ENCODE results near the gene TRPM6.

Gene TRPM6

GRCh38 chr9:74765481-74765971 is 122.2 kb downstream of the TRPM6 start:
- no peak for DNase-seq
- H3K4me2 ChIP-seq (ENCODE audit: low read length, poor library complexity, severe bottlenecking): no peak overlapping the region
- no peak overlapping the region for H3K14ac ChIP-seq (ENCODE audit: low read length in 2 of 2)
- H2BK12ac ChIP-seq (ENCODE audit: low read length in 2 of 2): no peak overlapping the region
- H3K9me3 ChIP-seq (ENCODE audit: control insufficient read depth, low read length): no peaks in the 10 kb centered on the region
- no peak overlapping the region for H2AFZ ChIP-seq (ENCODE audit: low read depth, low read length)
- H3K4me3 ChIP-seq (ENCODE audit: insufficient read depth in 1 of 2, low read depth in 1 of 2, low read length in 2 of 2): no peak overlapping the region
- H3K23ac ChIP-seq (ENCODE audit: low read length in 2 of 2): no peak overlapping the region
- no peak overlapping the region for H3K4ac ChIP-seq (ENCODE audit: low read depth in 1 of 2, low read length in 2 of 2)
- no peak overlapping the region for H4K91ac ChIP-seq (ENCODE audit: low read length)
- no peak overlapping the region for H2AK5ac ChIP-seq (ENCODE audit: low read length, severe bottlenecking)
- H3K4me1 ChIP-seq (ENCODE audit: control insufficient read depth, insufficient read depth, low read depth, low read length): no peaks in the 10 kb centered on the region
- no peaks in the 10 kb centered on the region for H3K36me3 ChIP-seq (ENCODE audit: control insufficient read depth in 1 of 2, insufficient read depth in 2 of 2, low read depth in 1 of 2, low read length in 2 of 2)
- peaks cover 0 to 3% of the 10 kb centered on the region in 2 experiments for H3K27me3 ChIP-seq (ENCODE audit: control insufficient read depth in 1 of 2, insufficient read depth in 1 of 2, low read length in 2 of 2)
- H3K79me1 ChIP-seq (replicated peaks; ENCODE audit: low read length, poor library complexity, severe bottlenecking): no peaks in the 10 kb centered on the region
- no peak overlapping the region for H3K9ac ChIP-seq (ENCODE audit: low read length)
- no peak overlapping the region for H2BK5ac ChIP-seq (ENCODE audit: low read depth, low read length, poor library complexity, severe bottlenecking)
- H3K27ac ChIP-seq (ENCODE audit: low read length, poor library complexity, severe bottlenecking): no peak overlapping the region
- no peak overlapping the region for H2BK15ac ChIP-seq (ENCODE audit: low read depth, poor library complexity, severe bottlenecking)
- 99% methylated on average over 3 of the region's 3 CpGs for WGBS
- no peak overlapping the region for H3K18ac ChIP-seq (ENCODE audit: low read depth in 1 of 2, low read length in 2 of 2)
- no peak overlapping the region for H4K8ac ChIP-seq (ENCODE audit: low read length)
- H2BK120ac ChIP-seq (ENCODE audit: low read depth, low read length): no peak overlapping the region

GRCh38 chr9:74762950-74763349 is 124.8 kb downstream of the TRPM6 start:
- Histone ChIP-seq H3K4me2 (ENCODE audit: low read length, poor library complexity, severe bottlenecking) (no peak overlapping the region), H3K4me3 (ENCODE audit: insufficient read depth in 1 of 2, low read depth in 1 of 2, low read length in 2 of 2) (no peak overlapping the region), H3K4ac (ENCODE audit: low read depth in 1 of 2, low read length in 2 of 2) (no peak overlapping the region), H3K79me1 (replicated peaks; ENCODE audit: low read length, poor library complexity, severe bottlenecking) (no peaks in the 10 kb centered on the region), H3K27ac (ENCODE audit: low read length, poor library complexity, severe bottlenecking) (no peak overlapping the region), H3K36me3 (ENCODE audit: control insufficient read depth in 1 of 2, insufficient read depth in 2 of 2, low read depth in 1 of 2, low read length in 2 of 2) (no peaks in the 10 kb centered on the region), H3K18ac (ENCODE audit: low read depth in 1 of 2, low read length in 2 of 2) (no peak overlapping the region), H3K4me1 (ENCODE audit: control insufficient read depth, insufficient read depth, low read depth, low read length) (no peaks in the 10 kb centered on the region), H3K23ac (ENCODE audit: low read length in 2 of 2) (no peak overlapping the region), H3K9ac (ENCODE audit: low read length) (no peak overlapping the region), H3K14ac (ENCODE audit: low read length in 2 of 2) (no peak overlapping the region), H3K27me3 (ENCODE audit: control insufficient read depth in 1 of 2, insufficient read depth in 1 of 2, low read length in 2 of 2) (no peaks in the 10 kb centered on the region), H3K9me3 (ENCODE audit: control insufficient read depth, low read length) (no peaks in the 10 kb centered on the region), H2BK5ac (ENCODE audit: low read depth, low read length, poor library complexity, severe bottlenecking) (no peak overlapping the region), H2BK12ac (ENCODE audit: low read length in 2 of 2) (no peak overlapping the region), H4K91ac (ENCODE audit: low read length) (no peak overlapping the region), H2BK120ac (ENCODE audit: low read depth, low read length) (no peak overlapping the region), H2AK5ac (ENCODE audit: low read length, severe bottlenecking) (no peak overlapping the region), H2BK15ac (ENCODE audit: low read depth, poor library complexity, severe bottlenecking) (no peak overlapping the region), H2AFZ (ENCODE audit: low read depth, low read length) (no peak overlapping the region), H4K8ac (ENCODE audit: low read length) (no peak overlapping the region)
- WGBS: 79% methylated on average over 1 of the region's 1 CpG
- no peak for DNase-seq

- WGBS: no CpG with 5 or more reads among the region's 3 CpGs
- Histone ChIP-seq H3K27ac (ENCODE audit: low read length, poor library complexity, severe bottlenecking) (no peak overlapping the region), H3K36me3 (ENCODE audit: control insufficient read depth in 1 of 2, insufficient read depth in 2 of 2, low read depth in 1 of 2, low read length in 2 of 2) (no peaks in the 10 kb centered on the region), H2BK120ac (ENCODE audit: low read depth, low read length) (no peak overlapping the region), H3K4me1 (ENCODE audit: control insufficient read depth, insufficient read depth, low read depth, low read length) (no peaks in the 10 kb centered on the region), H2BK15ac (ENCODE audit: low read depth, poor library complexity, severe bottlenecking) (no peak overlapping the region), H3K9ac (ENCODE audit: low read length) (peak overlapping the region; percentile 43), H2BK5ac (ENCODE audit: low read depth, low read length, poor library complexity, severe bottlenecking) (no peak overlapping the region), H2AK5ac (ENCODE audit: low read length, severe bottlenecking) (no peak overlapping the region), H4K91ac (ENCODE audit: low read length) (no peak overlapping the region), H4K8ac (ENCODE audit: low read length) (no peak overlapping the region), H3K18ac (ENCODE audit: low read depth in 1 of 2, low read length in 2 of 2) (no peak overlapping the region), H3K79me1 (replicated peaks; ENCODE audit: low read length, poor library complexity, severe bottlenecking) (no peaks in the 10 kb centered on the region), H3K14ac (ENCODE audit: low read length in 2 of 2) (no peak overlapping the region), H2AFZ (ENCODE audit: low read depth, low read length) (no peak overlapping the region), H3K4ac (ENCODE audit: low read depth in 1 of 2, low read length in 2 of 2) (no peak overlapping the region), H2BK12ac (ENCODE audit: low read length in 2 of 2) (no peak overlapping the region), H3K23ac (ENCODE audit: low read length in 2 of 2) (no peak overlapping the region), H3K4me2 (ENCODE audit: low read length, poor library complexity, severe bottlenecking) (no peak overlapping the region), H3K9me3 (ENCODE audit: control insufficient read depth, low read length) (no peaks in the 10 kb centered on the region), H3K27me3 (ENCODE audit: control insufficient read depth in 1 of 2, insufficient read depth in 1 of 2, low read length in 2 of 2) (no peaks in the 10 kb centered on the region), H3K4me3 (ENCODE audit: insufficient read depth in 1 of 2, low read depth in 1 of 2, low read length in 2 of 2) (no peak overlapping the region)
- peak; percentile 85 for DNase-seq
Measured at GRCh38 chr9:74760031-74760700, 127.6 kb downstream of the TRPM6 start.

GRCh38 chr9:74755999-74756398 is 131.7 kb downstream of the TRPM6 start:
- H2AK5ac ChIP-seq (ENCODE audit: low read length, severe bottlenecking): no peak overlapping the region
- no peaks in the 10 kb centered on the region for H3K9me3 ChIP-seq (ENCODE audit: control insufficient read depth, low read length)
- no peak overlapping the region for H2BK12ac ChIP-seq (ENCODE audit: low read length in 2 of 2)
- H4K91ac ChIP-seq (ENCODE audit: low read length): no peak overlapping the region
- H3K79me1 ChIP-seq (replicated peaks; ENCODE audit: low read length, poor library complexity, severe bottlenecking): no peaks in the 10 kb centered on the region
- no peak overlapping the region for H2AFZ ChIP-seq (ENCODE audit: low read depth, low read length)
- H4K8ac ChIP-seq (ENCODE audit: low read length): no peak overlapping the region
- H3K4me3 ChIP-seq (ENCODE audit: insufficient read depth in 1 of 2, low read depth in 1 of 2, low read length in 2 of 2): no peak overlapping the region
- H3K27me3 ChIP-seq (ENCODE audit: control insufficient read depth in 1 of 2, insufficient read depth in 1 of 2, low read length in 2 of 2): no peaks in the 10 kb centered on the region
- H2BK120ac ChIP-seq (ENCODE audit: low read depth, low read length): no peak overlapping the region
- H3K14ac ChIP-seq (ENCODE audit: low read length in 2 of 2): no peak overlapping the region
- H3K9ac ChIP-seq (ENCODE audit: low read length): no peak overlapping the region
- H2BK15ac ChIP-seq (ENCODE audit: low read depth, poor library complexity, severe bottlenecking): no peak overlapping the region
- no peak overlapping the region for H3K4me2 ChIP-seq (ENCODE audit: low read length, poor library complexity, severe bottlenecking)
- H3K23ac ChIP-seq (ENCODE audit: low read length in 2 of 2): no peak overlapping the region
- WGBS: 100% methylated on average over 3 of the region's 3 CpGs
- H3K36me3 ChIP-seq (ENCODE audit: control insufficient read depth in 1 of 2, insufficient read depth in 2 of 2, low read depth in 1 of 2, low read length in 2 of 2): no peaks in the 10 kb centered on the region
- H3K4me1 ChIP-seq (ENCODE audit: control insufficient read depth, insufficient read depth, low read depth, low read length): peaks cover 1% of the 10 kb centered on the region
- no peak overlapping the region for H3K18ac ChIP-seq (ENCODE audit: low read depth in 1 of 2, low read length in 2 of 2)
- no peak overlapping the region for H2BK5ac ChIP-seq (ENCODE audit: low read depth, low read length, poor library complexity, severe bottlenecking)
- no peak for DNase-seq
- no peak overlapping the region for H3K4ac ChIP-seq (ENCODE audit: low read depth in 1 of 2, low read length in 2 of 2)
- no peak overlapping the region for H3K27ac ChIP-seq (ENCODE audit: low read length, poor library complexity, severe bottlenecking)
